Right lobe of liver (tissue), 6 donors: ENCODE results near the gene PBXIP1. TPM values are rescaled to one million over a fixed set of nuclear protein-coding genes. Genes with fewer than 3 reads are reported as not detected.
"Not testable (repeated sequence)": the region's sequence is repeated elsewhere in the genome, so short reads cannot be mapped to it uniquely, and the experiment has no call there.

Source experiments
- ATAC-seq, 4 donors: fragments of 200-7000 bp; cut with Tn5 transposase; one replicate each; pipeline ENCODE4 v1.9.1; 2020; ENCODE audit warnings: mild to moderate bottlenecking in 4 of 4, moderate library complexity in 4 of 4
- DNase-seq, 3 donors: peaks; one replicate each; pipeline ENCODE4 v3.0.0-alpha.2; 2020
- H3K27ac ChIP-seq, 3 donors: fragments of 200-600 bp; one replicate each; pipeline ENCODE4 v1.8.0; 2022
- H3K27me3 ChIP-seq, 2 donors: fragments of 200-600 bp; one replicate each; pipeline ENCODE4 v1.8.0; 2022
- H3K36me3 ChIP-seq, 4 donors: fragments of 200-600 bp; sonication (generic) in 1 of 4; one replicate each; pipeline versions ENCODE4 v1.5.1 to v1.8.0; 2017 to 2022; ENCODE audit warnings: control low read depth in 1 of 4
- H3K4me1 ChIP-seq, 4 donors: fragments of 200-600 bp; sonication (generic) in 1 of 4; one replicate each; pipeline versions ENCODE4 v1.5.1 to v1.8.0; 2017 to 2022; ENCODE audit warnings: control low read depth in 1 of 4
- H3K4me3 ChIP-seq, 3 donors: fragments of 200-600 bp; one replicate each; pipeline ENCODE4 v1.8.0; 2022
- H3K9me3 ChIP-seq, 4 donors: fragments of 200-600 bp; sonication (generic) in 1 of 4; one replicate each; pipeline versions ENCODE4 v1.5.1 to v1.8.0; 2017 to 2022; ENCODE audit warnings: control low read depth in 1 of 4
- CTCF ChIP-seq, 4 donors: fragments of 200-600 bp in 3 of 4; fragments of 450-650 bp in 1 of 4; IDR thresholded peaks; one replicate each; pipeline versions ENCODE4 v1.5.1 to v1.8.0; 2016 to 2022; ENCODE audit warnings: antibody characterized with exemption in 4 of 4, mild to moderate bottlenecking in 2 of 4
- POLR2A ChIP-seq: fragments of 450-650 bp; IDR thresholded peaks from one replicate; pipeline ENCODE4 v1.6.1; 2017; ENCODE audit warnings: antibody characterized with exemption, mild to moderate bottlenecking
- whole genome bisulfite sequencing: methylation state at CpG from one replicate; pipeline ENCODE4 v1.1.6; 2018; ENCODE audit warnings: low coverage, low lambda C conversion rate; ENCODE audit not compliant: insufficient coverage; ENCODE audit errors: missing lambda C conversion rate; 5-methylcytosine and 5-hydroxymethylcytosine counted together
- intact Hi-C, 2 donors: fragments of 100-400 bp; cut with DNase I; formaldehyde crosslinking; loops; one replicate each; pipeline versions ENCODE4 v1.11.2 to v1.14.1; 2022
- total RNA-seq, 6 experiments: library from RNA; depleted of rRNA in 2 of 6; stranded (reverse); fragments of >200 nt in 2 of 6; fragmentation: NEBNext Ultra II Directional in 3 of 6; extraction: Animal tissue kit (Norgen Biotek cat#: 25700) in 3 of 6; gene quantifications; one replicate each; pipeline versions ENCODE4 v1.1.0 to v1.2.4, GENCODE V29; 2016 to 2023
- donor health status: DM: no; HTN: yes; CAD: no.
- donor health status: DM: no; HTN: no; CAD: no.
- donor health status: DM: no; HTN: no; CAD: no.
- donor health status: DM: no; HTN: yes; CAD: no.
- donor health status: DM: no; HTN: yes; CAD: no.

Gene PBXIP1
- total RNA-seq, 6 experiments from 2014 or later = 16.7 to 25.9 (median 19.1) TPM

GRCh38 chr1:154998818-154999570 is 43.1 kb upstream of the PBXIP1 start:
- 11% methylated on average over 17 of the region's 40 CpGs for WGBS
- no peak overlapping the region for H3K27ac ChIP-seq
- intact Hi-C loops = no loop called here

GRCh38 chr1:154998201-154998780 is 42.4 kb upstream of the PBXIP1 start:
- 63% methylated on average over 14 of the region's 16 CpGs for WGBS
- peak in 1 of 3 donors; percentile 47 for DNase-seq
- no peak for ATAC-seq

More at GRCh38 chr1:154998818-154999570, 43.1 kb upstream of the PBXIP1 start:
- ATAC-seq (no peak), DNase-seq (peak in 2 of 3 donors; percentile 70 to 74)
- H3K36me3 ChIP-seq = no peaks in the 10 kb centered on the region
- no peaks in the 10 kb centered on the region for H3K27me3 ChIP-seq
- no peaks in the 10 kb centered on the region for H3K9me3 ChIP-seq
- TF ChIP-seq CTCF (IDR thresholded peaks at IDR 0.05) (peak; percentile 76 to 84 (median 82)), POLR2A (no peak)
- peaks cover 0 to 19% (median 4%) of the 10 kb centered on the region in 4 donors for H3K4me1 ChIP-seq
- H3K4me3 ChIP-seq = peak overlapping the region; percentile 21 to 93 (median 91)

GRCh38 chr1:154996966-154997701 is 41.2 kb upstream of the PBXIP1 start:
- Histone ChIP-seq H3K27me3 (no peaks in the 10 kb centered on the region), H3K27ac (no peak overlapping the region), H3K4me1 (peaks cover 0 to 19% (median 4%) of the 10 kb centered on the region in 4 donors), H3K9me3 (no peaks in the 10 kb centered on the region), H3K4me3 (no peak overlapping the region), H3K36me3 (no peaks in the 10 kb centered on the region)
- 43% methylated on average over 3 of the region's 15 CpGs for WGBS
- no peak for TF ChIP-seq POLR2A
- no peak for TF ChIP-seq CTCF (IDR thresholded peaks at IDR 0.05)
- DNase-seq = peak in 1 of 3 donors; percentile 28
- intact Hi-C loops = no loop called here
- no peak for ATAC-seq

More at GRCh38 chr1:154998201-154998780, 42.4 kb upstream of the PBXIP1 start:
- Histone ChIP-seq H3K4me3 (no peak overlapping the region), H3K27ac (no peak overlapping the region), H3K36me3 (no peaks in the 10 kb centered on the region), H3K27me3 (no peaks in the 10 kb centered on the region), H3K9me3 (no peaks in the 10 kb centered on the region), H3K4me1 (peaks cover 0 to 19% (median 4%) of the 10 kb centered on the region in 4 donors)
- intact Hi-C loops = no loop called here
- TF ChIP-seq CTCF (IDR thresholded peaks at IDR 0.05) (peak in 3 of 4 donors; percentile 24 to 34 (median 28)), POLR2A (no peak)

- 50% methylated on average over 7 of the region's 13 CpGs for WGBS
- H3K4me3 ChIP-seq, H3K36me3 ChIP-seq, H3K9me3 ChIP-seq, H3K27me3 ChIP-seq, intact Hi-C loops: not testable (repeated sequence)
- TF ChIP-seq CTCF (IDR thresholded peaks at IDR 0.05) = peak; percentile 20 to 40 (median 32)
- peak in 3 of 4 donors; percentile 41 to 49 (median 42) for ATAC-seq
- peak in 2 of 3 donors; percentile 47 to 64 for DNase-seq
- peak overlapping the region in 1 of 3 donors; percentile 56 for H3K27ac ChIP-seq
- peaks cover 0 to 19% (median 4%) of the 10 kb centered on the region in 4 donors for H3K4me1 ChIP-seq
These were observed 39.5 kb upstream of the PBXIP1 start for GRCh38 chr1:154995301-154995983.
